CD14-positive monocyte (primary cell): ENCODE measurements around the gene TUBB1. TPM values are rescaled to one million over a fixed set of nuclear protein-coding genes. Genes with fewer than 3 reads are reported as not detected.

Experiments used
- DNase-seq, 3 donors: peaks; one replicate each; pipeline ENCODE4 v3.0.0-alpha.2; 2011 to 2022
- H2AFZ ChIP-seq: 2 replicates; pipeline ENCODE4 v1.6.0; 2012; ENCODE audit warnings: mild to moderate bottlenecking, low read depth, low read length, inconsistent platforms; ENCODE audit not compliant: insufficient read depth, poor library complexity, severe bottlenecking
- H3K27ac ChIP-seq, 2 donors: 1 replicate in 1 of 2; 2 replicates in 1 of 2; pipeline ENCODE4 v1.5.1; 2012 to 2013; ENCODE audit warnings: low read length in 2 of 2, control low read depth in 1 of 2, inconsistent platforms in 1 of 2, low read depth in 1 of 2, mild to moderate bottlenecking in 1 of 2
- H3K27me3 ChIP-seq, 2 donors: one replicate each; pipeline versions ENCODE4 v1.6.0 to v1.6.1; 2011 to 2013; ENCODE audit warnings: low read length in 2 of 2; ENCODE audit not compliant: control insufficient read depth in 2 of 2, insufficient read depth in 2 of 2
- H3K36me3 ChIP-seq, 2 donors: replicated peaks in 1 of 2; 1 replicate in 1 of 2; 2 replicates in 1 of 2; pipeline versions ENCODE4 v1.5.1 to v1.6.1; 2012 to 2013; ENCODE audit warnings: low read length in 2 of 2, control low read depth in 1 of 2, inconsistent platforms in 1 of 2, mild to moderate bottlenecking in 1 of 2; ENCODE audit not compliant: insufficient read depth in 2 of 2, control insufficient read depth in 1 of 2
- H3K4me1 ChIP-seq, 2 donors: 1 replicate in 1 of 2; 2 replicates in 1 of 2; pipeline versions ENCODE4 v1.5.1 to v1.6.1; 2012 to 2013; ENCODE audit warnings: low read length in 2 of 2, control low read depth in 1 of 2, inconsistent platforms in 1 of 2, mild to moderate bottlenecking in 1 of 2, moderate library complexity in 1 of 2; ENCODE audit not compliant: insufficient read depth in 2 of 2, control insufficient read depth in 1 of 2
- H3K4me2 ChIP-seq: replicated peaks from 2 replicates; pipeline ENCODE3; 2012; ENCODE audit warnings: low read length, moderate library complexity, mild to moderate bottlenecking; ENCODE audit not compliant: poor library complexity, severe bottlenecking; ENCODE audit errors: extremely low read depth
- H3K4me3 ChIP-seq, 3 experiments: fragments of 200-600 bp in 1 of 3; sonication (generic) in 1 of 3; replicated peaks in 1 of 3; 1 replicate in 2 of 3; 2 replicates in 1 of 3; pipeline ENCODE4 v1.5.1; 2011 to 2013; ENCODE audit warnings: low read length in 3 of 3, mild to moderate bottlenecking in 3 of 3, control low read depth in 2 of 3, low read depth in 2 of 3, inconsistent platforms in 1 of 3, moderate library complexity in 1 of 3
- H3K79me2 ChIP-seq: 2 replicates; pipeline ENCODE4 v1.6.0; 2012; ENCODE audit warnings: mild to moderate bottlenecking, control low read depth, inconsistent platforms, low read length, moderate library complexity; ENCODE audit not compliant: insufficient read depth
- H3K9ac ChIP-seq: 2 replicates; pipeline ENCODE4 v1.6.0; 2017; ENCODE audit warnings: low read length, mild to moderate bottlenecking; ENCODE audit not compliant: insufficient read depth, poor library complexity, severe bottlenecking
- H3K9me3 ChIP-seq, 2 donors: replicated peaks in 1 of 2; 1 replicate in 1 of 2; 2 replicates in 1 of 2; pipeline versions ENCODE4 v1.5.1 to v1.6.1; 2012 to 2013; ENCODE audit warnings: low read length in 2 of 2, control low read depth in 1 of 2; ENCODE audit not compliant: control insufficient read depth in 1 of 2, insufficient read depth in 1 of 2
- H4K20me1 ChIP-seq: 2 replicates; pipeline ENCODE4 v1.6.0; 2012; ENCODE audit warnings: mild to moderate bottlenecking, low read length, control low read depth, moderate library complexity; ENCODE audit not compliant: insufficient read depth
- H3K27ac Mint-ChIP-seq, 7 donors: one replicate each; pipeline ENCODE4 v1.8.0; 2020; ENCODE audit warnings: mild to moderate bottlenecking in 7 of 7, mixed read lengths in 7 of 7, moderate library complexity in 6 of 7, inconsistent platforms in 2 of 7
- H3K27me3 Mint-ChIP-seq, 3 donors: one replicate each; pipeline ENCODE4 v1.8.0; 2021 to 2022; ENCODE audit warnings: low read depth in 3 of 3, mild to moderate bottlenecking in 3 of 3, mixed read lengths in 3 of 3, moderate library complexity in 3 of 3, inconsistent platforms in 1 of 3
- H3K36me3 Mint-ChIP-seq, 2 donors: one replicate each; pipeline ENCODE4 v1.8.0; 2020; ENCODE audit warnings: mixed read lengths in 2 of 2, inconsistent platforms in 1 of 2, mild to moderate bottlenecking in 1 of 2
- H3K4me1 Mint-ChIP-seq: one replicate; pipeline ENCODE4 v1.8.0; 2020; ENCODE audit warnings: mild to moderate bottlenecking, mixed read lengths
- H3K4me3 Mint-ChIP-seq, 2 donors: one replicate each; pipeline ENCODE4 v1.8.0; 2020; ENCODE audit warnings: mild to moderate bottlenecking in 2 of 2, mixed read lengths in 2 of 2, moderate library complexity in 1 of 2
- H3K9me3 Mint-ChIP-seq, 7 donors: one replicate each; pipeline ENCODE4 v1.8.0; 2020 to 2022; ENCODE audit warnings: mixed read lengths in 7 of 7, mild to moderate bottlenecking in 6 of 7, moderate library complexity in 6 of 7, inconsistent platforms in 2 of 7
- WGBS: methylation state at CpG from one replicate; pipeline ENCODE4 v1.1.5; 2013; ENCODE audit warnings: missing lambda C conversion rate; ENCODE audit not compliant: insufficient coverage; 5-methylcytosine and 5-hydroxymethylcytosine counted together
- intact Hi-C, 2 donors: fragments of 100-400 bp; cut with micrococcal nuclease; formaldehyde crosslinking; loops; one replicate each; pipeline versions ENCODE4 v1.15.0 to v1.15.1; 2023
- polyA plus RNA-seq, 3 donors: library from polyadenylated mRNA; depleted of rRNA in 1 of 3; unstranded in 2 of 3; stranded (reverse) in 1 of 3; fragments of 300-500 nt in 2 of 3; fragments of >200 nt in 1 of 3; fragmentation: Illumina TruSeq in 2 of 3; gene quantifications; 1 replicate in 2 of 3; 2 replicates in 1 of 3; pipeline ENCODE4 v1.2.3, GENCODE V29; 2012 to 2021
- TF ChIP-seq, protein P1 (sequence below): fragments of 200-600 bp; IDR thresholded peaks from one replicate; pipeline ENCODE4 v1.8.0; 2022; ENCODE audit warnings: antibody characterized with exemption, mild to moderate bottlenecking

Gene TUBB1
- polyA plus RNA-seq, 3 donors, result 0.09 to 3.1 (median 2.4) TPM

DNA sequence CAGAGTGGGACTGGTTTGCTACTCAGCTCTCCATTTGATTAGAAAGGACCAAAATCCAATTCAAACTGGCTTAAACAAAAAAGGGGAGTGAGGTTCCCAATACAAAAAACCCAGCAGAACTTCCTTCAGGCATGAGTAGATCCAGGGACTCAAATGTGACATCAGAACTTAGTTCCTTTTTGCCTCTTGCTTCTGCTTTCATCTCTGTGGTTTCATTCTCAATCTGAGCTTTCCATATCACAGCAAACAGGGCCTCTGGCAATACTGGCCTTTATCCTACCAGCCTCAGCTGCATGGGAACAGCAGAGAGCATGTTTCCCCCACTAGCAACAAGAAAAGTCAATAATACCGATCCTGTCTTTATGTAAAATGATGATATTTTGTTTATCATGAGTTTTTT is 52.0 kb downstream of the TUBB1 start:
- DNase-seq, result peak; percentile 49 to 77 (median 58)
- no peaks in the 10 kb centered on the region for H3K36me3 Mint-ChIP-seq

GRCh38 chr20:59073582-59073981 is 54.4 kb downstream of the TUBB1 start:
- DNase-seq, result no peak
- TF ChIP-seq, protein P1, sequence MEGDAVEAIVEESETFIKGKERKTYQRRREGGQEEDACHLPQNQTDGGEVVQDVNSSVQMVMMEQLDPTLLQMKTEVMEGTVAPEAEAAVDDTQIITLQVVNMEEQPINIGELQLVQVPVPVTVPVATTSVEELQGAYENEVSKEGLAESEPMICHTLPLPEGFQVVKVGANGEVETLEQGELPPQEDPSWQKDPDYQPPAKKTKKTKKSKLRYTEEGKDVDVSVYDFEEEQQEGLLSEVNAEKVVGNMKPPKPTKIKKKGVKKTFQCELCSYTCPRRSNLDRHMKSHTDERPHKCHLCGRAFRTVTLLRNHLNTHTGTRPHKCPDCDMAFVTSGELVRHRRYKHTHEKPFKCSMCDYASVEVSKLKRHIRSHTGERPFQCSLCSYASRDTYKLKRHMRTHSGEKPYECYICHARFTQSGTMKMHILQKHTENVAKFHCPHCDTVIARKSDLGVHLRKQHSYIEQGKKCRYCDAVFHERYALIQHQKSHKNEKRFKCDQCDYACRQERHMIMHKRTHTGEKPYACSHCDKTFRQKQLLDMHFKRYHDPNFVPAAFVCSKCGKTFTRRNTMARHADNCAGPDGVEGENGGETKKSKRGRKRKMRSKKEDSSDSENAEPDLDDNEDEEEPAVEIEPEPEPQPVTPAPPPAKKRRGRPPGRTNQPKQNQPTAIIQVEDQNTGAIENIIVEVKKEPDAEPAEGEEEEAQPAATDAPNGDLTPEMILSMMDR, result no peak
- H3K27ac ChIP-seq, result no peak overlapping the region
- H3K36me3 Mint-ChIP-seq, result no peaks in the 10 kb centered on the region
- H3K27ac Mint-ChIP-seq, result no peak overlapping the region
- no peaks in the 10 kb centered on the region for H3K79me2 ChIP-seq
- no CpG with 5 or more reads among the region's 1 CpG for WGBS
- H3K4me3 Mint-ChIP-seq, result no peak overlapping the region
- peaks cover 34 to 44% of the 10 kb centered on the region in 2 donors for H3K4me1 ChIP-seq
- peaks cover 39% of the 10 kb centered on the region for H3K4me1 Mint-ChIP-seq
- no peaks in the 10 kb centered on the region for H4K20me1 ChIP-seq
- H3K9me3 ChIP-seq, result no peaks in the 10 kb centered on the region
- peaks cover 0 to 4% (median 0%) of the 10 kb centered on the region in 7 donors for H3K9me3 Mint-ChIP-seq
- peaks cover 19 to 29% (median 28%) of the 10 kb centered on the region in 3 donors for H3K27me3 Mint-ChIP-seq
- H3K4me2 ChIP-seq, result no peak overlapping the region
- no peak overlapping the region for H2AFZ ChIP-seq
- intact Hi-C loops, result no loop called here
- no peak overlapping the region for H3K4me3 ChIP-seq
- no peaks in the 10 kb centered on the region for H3K36me3 ChIP-seq
- peaks cover 28 to 32% of the 10 kb centered on the region in 2 donors for H3K27me3 ChIP-seq
- no peak overlapping the region for H3K9ac ChIP-seq

More for the DNA sequence above, 52.0 kb downstream of the TUBB1 start:
- H3K27ac Mint-ChIP-seq, result peak overlapping the region in 4 of 7 donors; percentile 53 to 88 (median 64)
- no peaks in the 10 kb centered on the region for H3K9me3 Mint-ChIP-seq
- no peaks in the 10 kb centered on the region for H3K79me2 ChIP-seq
- TF ChIP-seq, protein P1, result no peak
- intact Hi-C loops, result no loop called here
- no peaks in the 10 kb centered on the region for H4K20me1 ChIP-seq
- no peak overlapping the region for H3K4me3 Mint-ChIP-seq
- no peak overlapping the region for H3K4me2 ChIP-seq
- peaks cover 23 to 36% of the 10 kb centered on the region in 2 donors for H3K4me1 ChIP-seq
- H3K9ac ChIP-seq, result no peak overlapping the region
- H3K4me3 ChIP-seq, result no peak overlapping the region
- peaks cover 24 to 26% (median 24%) of the 10 kb centered on the region in 3 donors for H3K27me3 Mint-ChIP-seq
- no CpG with 5 or more reads among the region's 1 CpG for WGBS
- peaks cover 30 to 39% of the 10 kb centered on the region in 2 donors for H3K27me3 ChIP-seq
- peak overlapping the region in 1 of 2 donors; percentile 33 for H3K27ac ChIP-seq
- H3K9me3 ChIP-seq, result no peaks in the 10 kb centered on the region
- no peaks in the 10 kb centered on the region for H3K36me3 ChIP-seq
- peaks cover 30% of the 10 kb centered on the region for H3K4me1 Mint-ChIP-seq
- H2AFZ ChIP-seq, result no peak overlapping the region
